ENCODE measurements around the gene WNT3A.

DNA sequence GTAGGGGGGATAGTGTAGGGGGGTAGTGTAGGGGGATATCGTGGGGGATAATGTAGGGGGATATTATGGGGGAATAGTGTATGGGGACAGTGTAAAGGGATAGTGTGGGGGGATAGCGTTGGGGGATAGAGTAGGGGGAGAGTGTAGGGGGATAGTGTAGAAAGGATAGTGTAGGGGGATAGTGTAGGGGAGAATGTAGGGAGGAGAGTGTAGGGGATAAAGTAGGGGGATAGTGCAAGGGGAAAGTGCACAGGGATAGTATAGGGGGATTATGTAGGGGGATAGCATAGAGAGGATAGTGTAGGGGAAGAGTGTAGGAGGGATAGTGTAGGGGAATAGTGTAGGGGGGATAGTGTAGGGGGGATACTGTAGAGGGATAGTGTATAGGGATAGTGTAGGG, 63.4 kb downstream of the WNT3A start:
- no peak for TF ChIP-seq POLR2AphosphoS5 (IDR thresholded peaks at IDR 0.05; ENCODE audit: low read depth)
- TF ChIP-seq CTCF (IDR thresholded peaks at IDR 0.05; ENCODE audit: insufficient read depth, low read length) = no peak

All from HL-60 (cell line).